Peyer's patch (tissue), 4 donors: ENCODE data around the gene ITLN1.

Experiments used
- POLR2A ChIP-seq, 2 donors: fragments of 450-650 bp; IDR thresholded peaks; one replicate each; pipeline ENCODE4 v1.5.1; 2017; ENCODE audit warnings: antibody characterized with exemption in 2 of 2, mild to moderate bottlenecking in 2 of 2, moderate library complexity in 2 of 2
- TF ChIP-seq, protein P1 (sequence below), 6 experiments: fragments of 450-650 bp in 4 of 6; fragments of 200-600 bp in 2 of 6; sonication (generic) in 1 of 6; IDR thresholded peaks; one replicate each; pipeline ENCODE4 v1.5.1; 2017 to 2019; ENCODE audit warnings: antibody characterized with exemption in 6 of 6, mild to moderate bottlenecking in 3 of 6, moderate library complexity in 1 of 6

DNA sequence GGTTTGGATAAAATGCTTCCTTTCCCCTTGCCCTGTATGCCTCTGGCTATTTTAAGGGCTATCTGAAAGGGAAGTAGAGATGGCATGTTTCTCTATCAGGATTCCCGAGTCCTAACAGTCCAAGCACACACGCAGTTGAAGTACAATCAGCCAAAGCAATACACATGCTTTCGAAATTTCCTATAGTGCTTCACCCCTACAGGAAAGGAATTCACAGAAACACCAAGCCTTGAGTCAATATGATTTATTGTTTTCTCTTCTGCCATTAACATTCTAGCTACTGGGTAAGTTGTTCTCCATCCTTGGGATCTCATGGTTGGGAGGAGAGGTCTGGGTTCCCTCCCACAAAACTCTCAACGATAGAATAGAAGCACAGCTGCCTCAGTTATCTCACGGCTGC, 8.7 kb downstream of the ITLN1 start:
- TF ChIP-seq, protein P1, sequence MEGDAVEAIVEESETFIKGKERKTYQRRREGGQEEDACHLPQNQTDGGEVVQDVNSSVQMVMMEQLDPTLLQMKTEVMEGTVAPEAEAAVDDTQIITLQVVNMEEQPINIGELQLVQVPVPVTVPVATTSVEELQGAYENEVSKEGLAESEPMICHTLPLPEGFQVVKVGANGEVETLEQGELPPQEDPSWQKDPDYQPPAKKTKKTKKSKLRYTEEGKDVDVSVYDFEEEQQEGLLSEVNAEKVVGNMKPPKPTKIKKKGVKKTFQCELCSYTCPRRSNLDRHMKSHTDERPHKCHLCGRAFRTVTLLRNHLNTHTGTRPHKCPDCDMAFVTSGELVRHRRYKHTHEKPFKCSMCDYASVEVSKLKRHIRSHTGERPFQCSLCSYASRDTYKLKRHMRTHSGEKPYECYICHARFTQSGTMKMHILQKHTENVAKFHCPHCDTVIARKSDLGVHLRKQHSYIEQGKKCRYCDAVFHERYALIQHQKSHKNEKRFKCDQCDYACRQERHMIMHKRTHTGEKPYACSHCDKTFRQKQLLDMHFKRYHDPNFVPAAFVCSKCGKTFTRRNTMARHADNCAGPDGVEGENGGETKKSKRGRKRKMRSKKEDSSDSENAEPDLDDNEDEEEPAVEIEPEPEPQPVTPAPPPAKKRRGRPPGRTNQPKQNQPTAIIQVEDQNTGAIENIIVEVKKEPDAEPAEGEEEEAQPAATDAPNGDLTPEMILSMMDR (IDR thresholded peaks at IDR 0.05), result no peak
- TF ChIP-seq POLR2A (IDR thresholded peaks at IDR 0.05), result no peak
